WERI-Rb-1 (cell line): Measurements from ENCODE around the gene PHACTR4.
"Not testable (repeated sequence)": the region's sequence is repeated elsewhere in the genome, so short reads cannot be mapped to it uniquely, and the experiment has no call there.

Source experiments
- DNase-seq: peaks from one replicate; pipeline ENCODE4 v3.0.0-alpha.2; 2020
- H3K27ac ChIP-seq: fragments of 250-450 bp; sonication (Bioruptor Pico); 2 replicates; pipeline ENCODE4 v1.5.1; 2020; ENCODE audit warnings: mild to moderate bottlenecking, moderate library complexity
- H3K27me3 ChIP-seq: fragments of 250-450 bp; sonication (Bioruptor Pico); 2 replicates; pipeline ENCODE4 v1.5.1; 2021; ENCODE audit warnings: mild to moderate bottlenecking, low read depth, moderate library complexity; ENCODE audit not compliant: insufficient read depth, severe bottlenecking
- H3K36me3 ChIP-seq: fragments of 250-450 bp; sonication (Bioruptor Pico); 2 replicates; pipeline ENCODE4 v1.5.1; 2020; ENCODE audit warnings: mild to moderate bottlenecking, moderate library complexity
- H3K4me3 ChIP-seq: 2 replicates; pipeline ENCODE4 v1.5.1; 2011; ENCODE audit warnings: low read depth, mild to moderate bottlenecking, control low read depth, low read length
- H3K9me3 ChIP-seq: fragments of 250-450 bp; sonication (Bioruptor Pico); 2 replicates; pipeline ENCODE4 v1.5.1; 2021; ENCODE audit warnings: mild to moderate bottlenecking, moderate library complexity; ENCODE audit not compliant: severe bottlenecking
- TF ChIP-seq, protein P1 (sequence below): IDR thresholded peaks from 2 replicates; pipeline ENCODE4 v1.5.1; 2011; ENCODE audit warnings: low read depth, mild to moderate bottlenecking, control low read depth, inconsistent platforms, low read length

Gene PHACTR4

DNA sequence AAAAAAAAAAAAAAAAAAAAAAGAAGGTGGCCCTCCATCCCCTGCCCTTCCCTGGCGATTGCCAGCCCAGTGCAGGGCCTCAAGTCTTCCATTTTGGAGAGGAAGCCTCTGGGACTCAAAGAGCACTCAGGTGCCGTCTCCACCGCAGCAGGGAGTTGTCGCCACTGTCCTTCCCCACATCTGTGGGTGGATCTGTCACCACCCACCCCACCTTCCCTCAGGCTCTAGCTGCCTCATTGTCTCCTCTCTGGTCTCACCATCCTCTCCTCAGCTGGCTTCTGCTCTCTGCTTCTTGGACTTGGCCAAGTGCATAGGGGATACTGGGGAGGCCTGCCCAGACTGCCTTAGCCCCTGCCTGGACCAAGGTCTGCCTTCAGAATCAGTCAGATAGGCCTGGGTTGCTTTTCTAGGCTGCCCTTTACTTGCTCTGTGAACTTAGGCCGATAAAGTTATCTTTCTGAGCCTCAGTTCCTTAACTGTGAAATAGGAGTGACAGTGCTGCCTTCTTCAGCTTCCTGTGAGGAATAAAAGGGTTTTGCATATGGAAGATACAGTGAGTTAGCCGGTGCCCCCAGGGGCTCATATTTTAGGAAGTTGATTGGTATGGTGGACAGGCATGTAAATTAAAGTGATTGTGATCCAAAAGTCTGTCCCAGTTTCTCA, 152.1 kb downstream of the PHACTR4 start:
- H3K27ac ChIP-seq: no peak overlapping the region
- H3K36me3 ChIP-seq: peaks cover 34% of the 10 kb centered on the region
- H3K9me3 ChIP-seq: no peaks in the 10 kb centered on the region
- no peaks in the 10 kb centered on the region for H3K27me3 ChIP-seq
- no peak for DNase-seq
- H3K4me3 ChIP-seq: no peak overlapping the region
- TF ChIP-seq, protein P1, sequence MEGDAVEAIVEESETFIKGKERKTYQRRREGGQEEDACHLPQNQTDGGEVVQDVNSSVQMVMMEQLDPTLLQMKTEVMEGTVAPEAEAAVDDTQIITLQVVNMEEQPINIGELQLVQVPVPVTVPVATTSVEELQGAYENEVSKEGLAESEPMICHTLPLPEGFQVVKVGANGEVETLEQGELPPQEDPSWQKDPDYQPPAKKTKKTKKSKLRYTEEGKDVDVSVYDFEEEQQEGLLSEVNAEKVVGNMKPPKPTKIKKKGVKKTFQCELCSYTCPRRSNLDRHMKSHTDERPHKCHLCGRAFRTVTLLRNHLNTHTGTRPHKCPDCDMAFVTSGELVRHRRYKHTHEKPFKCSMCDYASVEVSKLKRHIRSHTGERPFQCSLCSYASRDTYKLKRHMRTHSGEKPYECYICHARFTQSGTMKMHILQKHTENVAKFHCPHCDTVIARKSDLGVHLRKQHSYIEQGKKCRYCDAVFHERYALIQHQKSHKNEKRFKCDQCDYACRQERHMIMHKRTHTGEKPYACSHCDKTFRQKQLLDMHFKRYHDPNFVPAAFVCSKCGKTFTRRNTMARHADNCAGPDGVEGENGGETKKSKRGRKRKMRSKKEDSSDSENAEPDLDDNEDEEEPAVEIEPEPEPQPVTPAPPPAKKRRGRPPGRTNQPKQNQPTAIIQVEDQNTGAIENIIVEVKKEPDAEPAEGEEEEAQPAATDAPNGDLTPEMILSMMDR: no peak

DNA sequence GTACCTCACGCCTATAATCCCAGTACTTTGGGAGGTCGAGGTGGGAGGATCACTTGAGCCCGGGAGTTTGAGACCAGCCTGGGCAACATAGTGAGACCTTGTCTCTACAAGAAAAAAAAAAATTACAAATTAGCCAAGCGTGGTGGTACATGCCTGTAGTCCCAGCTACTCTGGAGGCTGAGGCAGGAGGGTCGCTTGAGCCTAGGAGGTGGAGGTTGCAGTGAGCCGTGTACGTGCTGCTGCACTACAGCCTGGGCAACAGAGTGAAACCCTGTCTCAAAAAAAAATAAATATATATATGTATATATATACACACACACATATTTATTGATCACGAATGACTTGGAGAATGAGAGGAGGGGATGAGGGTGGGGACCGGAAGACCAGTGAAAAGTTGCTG, 153.0 kb downstream of the PHACTR4 start:
- peaks cover 34% of the 10 kb centered on the region for H3K36me3 ChIP-seq
- DNase-seq: not testable (repeated sequence)

DNA sequence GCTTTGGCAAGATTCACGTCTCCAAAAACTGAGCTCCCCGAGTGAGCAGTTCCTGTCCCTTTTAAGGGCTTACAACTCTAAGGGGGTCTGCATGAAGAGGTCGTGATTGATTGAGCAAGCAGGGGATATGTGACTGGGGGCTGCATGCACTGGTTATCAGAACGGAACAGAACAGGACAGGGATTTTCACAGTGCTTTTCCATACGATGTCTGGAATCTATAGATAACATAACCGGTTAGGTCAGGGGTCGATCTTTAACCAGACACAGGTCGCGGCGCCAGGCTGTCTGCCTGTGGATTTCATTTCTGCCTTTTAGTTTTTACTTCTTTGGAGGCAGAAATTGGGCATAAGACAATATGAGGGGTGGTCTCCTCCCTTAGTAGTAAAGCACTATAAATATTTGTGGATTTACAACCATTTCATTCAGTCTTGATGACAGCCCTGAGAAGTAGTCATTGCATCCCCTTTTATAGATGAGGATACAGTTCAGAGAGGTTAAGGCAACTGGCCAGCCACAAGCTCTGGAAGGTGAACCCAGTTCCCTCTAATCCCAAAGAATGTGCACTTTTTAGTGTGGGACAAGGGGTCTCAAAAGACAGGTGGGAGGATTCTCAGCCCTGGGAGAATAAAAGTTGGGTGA, 155.6 kb downstream of the PHACTR4 start:
- H3K9me3 ChIP-seq, H3K27me3 ChIP-seq, H3K4me3 ChIP-seq, H3K27ac ChIP-seq, DNase-seq: not testable (repeated sequence)
- peaks cover 36% of the 10 kb centered on the region for H3K36me3 ChIP-seq

More for the DNA sequence above, 153.0 kb downstream of the PHACTR4 start:
- not testable (repeated sequence) for H3K27me3 ChIP-seq, H3K27ac ChIP-seq, H3K4me3 ChIP-seq, H3K9me3 ChIP-seq

DNA sequence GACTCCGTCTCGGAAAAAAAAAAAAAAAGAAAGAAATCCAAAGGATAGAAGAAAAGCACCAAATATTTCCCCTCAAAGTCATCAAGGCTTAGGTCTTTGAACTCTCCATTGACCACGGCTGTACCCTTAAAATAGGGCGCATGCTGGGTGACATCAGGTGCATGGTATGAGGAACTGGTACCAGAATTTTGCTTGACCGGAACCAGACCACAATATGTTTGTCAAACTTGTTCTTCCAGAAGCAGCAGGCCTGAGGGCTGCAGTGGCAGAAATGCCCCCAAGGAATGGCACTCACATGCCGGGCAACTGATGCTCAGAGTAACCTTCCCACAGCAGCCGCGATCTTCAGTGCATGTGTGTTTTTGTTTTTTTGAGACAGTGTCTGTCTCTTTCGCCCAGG, 157.3 kb downstream of the PHACTR4 start:
- H3K4me3 ChIP-seq: no peak overlapping the region
- H3K27ac ChIP-seq: no peak overlapping the region
- DNase-seq: no peak

DNA sequence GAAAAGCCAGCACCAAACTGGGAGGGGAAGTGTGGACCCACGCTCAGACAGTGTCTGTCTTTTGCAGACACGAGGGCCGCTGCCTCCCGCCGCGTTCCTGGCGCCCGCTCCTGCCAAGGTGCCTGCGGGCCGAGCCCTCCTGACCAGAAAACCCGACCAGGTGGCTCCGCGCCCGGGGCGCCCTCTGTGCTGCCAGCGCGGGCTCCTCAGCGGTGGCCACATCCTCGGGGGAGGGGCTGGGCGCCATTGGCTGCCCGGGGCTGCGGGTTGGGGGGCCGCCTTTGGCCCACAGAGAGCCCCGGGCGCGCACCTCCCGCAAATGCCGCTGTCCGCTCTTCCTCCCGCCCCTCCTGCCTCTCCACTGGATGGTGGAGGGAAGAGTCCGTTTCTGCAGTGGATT, 160.9 kb downstream of the PHACTR4 start:
- DNase-seq: no peak
- Histone ChIP-seq H3K9me3 (no peaks in the 10 kb centered on the region), H3K27me3 (no peaks in the 10 kb centered on the region), H3K27ac (no peak overlapping the region), H3K36me3 (peaks cover 47% of the 10 kb centered on the region), H3K4me3 (no peak overlapping the region)
- TF ChIP-seq, protein P1: no peak

More for the DNA sequence above, 157.3 kb downstream of the PHACTR4 start:
- peaks cover 41% of the 10 kb centered on the region for H3K36me3 ChIP-seq
- TF ChIP-seq, protein P1: no peak
- no peaks in the 10 kb centered on the region for H3K9me3 ChIP-seq
- no peaks in the 10 kb centered on the region for H3K27me3 ChIP-seq

DNA sequence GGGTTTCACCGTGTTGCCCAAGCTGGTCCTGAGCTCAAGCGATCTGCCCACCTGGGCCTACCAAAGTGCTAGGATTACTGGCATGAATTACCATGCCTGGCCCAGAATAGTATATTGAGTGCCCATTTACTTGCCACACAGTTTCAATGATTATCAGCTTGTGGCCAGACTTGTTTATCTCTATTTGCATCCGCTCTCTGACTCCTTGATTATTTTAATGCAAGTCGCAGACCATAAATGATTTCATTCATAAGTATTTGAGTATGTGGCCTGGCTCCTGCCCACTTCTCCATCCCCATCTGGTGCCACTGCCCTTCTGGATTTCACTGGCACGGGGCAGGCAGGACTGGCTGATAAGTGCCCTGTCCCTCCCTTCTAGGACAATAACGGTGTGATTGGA, 165.1 kb downstream of the PHACTR4 start:
- TF ChIP-seq, protein P1: no peak
- Histone ChIP-seq H3K36me3 (peaks cover 76% of the 10 kb centered on the region), H3K27ac (no peak overlapping the region), H3K9me3 (no peaks in the 10 kb centered on the region), H3K27me3 (no peaks in the 10 kb centered on the region), H3K4me3 (no peak overlapping the region)
- no peak for DNase-seq

DNA sequence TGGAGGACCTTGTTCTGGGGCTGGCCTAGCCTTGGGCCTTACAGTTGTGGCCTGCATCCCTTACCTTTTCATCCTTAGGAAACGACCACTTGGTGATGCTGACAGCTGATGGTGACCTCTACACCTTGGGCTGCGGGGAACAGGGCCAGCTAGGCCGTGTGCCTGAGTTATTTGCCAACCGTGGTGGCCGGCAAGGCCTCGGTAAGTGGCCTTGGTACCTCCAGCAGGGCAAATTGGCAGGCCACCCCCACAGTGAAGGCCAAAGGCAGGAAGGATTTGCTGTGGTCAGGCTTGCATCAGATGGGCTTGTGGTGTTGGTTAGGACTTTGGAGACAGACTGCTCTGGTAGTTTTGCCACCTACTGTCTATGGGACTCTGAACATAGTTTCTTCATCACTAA, 165.6 kb downstream of the PHACTR4 start:
- H3K9me3 ChIP-seq: no peaks in the 10 kb centered on the region
- TF ChIP-seq, protein P1: no peak
- no peak for DNase-seq
- H3K27me3 ChIP-seq: no peaks in the 10 kb centered on the region
- H3K36me3 ChIP-seq: peaks cover 73% of the 10 kb centered on the region
- H3K27ac ChIP-seq: no peak overlapping the region
- no peak overlapping the region for H3K4me3 ChIP-seq
